Stimulated activated naive B cell treated with anti-CD40 and anti-IgM and Interleukin-4, amounts not matched to agents 10 μg/mL and 1 μg/mL and 100 μg/mL, for 72 hours (primary cell): ENCODE measurements around the gene WWP2.

ENCODE experiments used
- ATAC-seq, 2 donors: fragments of 150-1000 bp; cut with Tn5 transposase; replicated peaks; 2 replicates each; pipeline ENCODE4 v1.10.0; 2021; ENCODE audit warnings: moderate library complexity in 1 of 2
- DNase-seq: peaks from one replicate; pipeline ENCODE4 v3.0.0; 2021
- H3K27ac Mint-ChIP-seq: one replicate; pipeline ENCODE4 v1.8.0; 2022; ENCODE audit warnings: mild to moderate bottlenecking, mixed read lengths
- H3K27me3 Mint-ChIP-seq, 2 donors: one replicate each; pipeline ENCODE4 v1.8.0; 2022; ENCODE audit warnings: mixed read lengths in 2 of 2
- H3K36me3 Mint-ChIP-seq, 2 donors: one replicate each; pipeline ENCODE4 v1.8.0; 2022; ENCODE audit warnings: mixed read lengths in 2 of 2, mild to moderate bottlenecking in 1 of 2
- H3K4me1 Mint-ChIP-seq, 2 donors: one replicate each; pipeline ENCODE4 v1.8.0; 2022; ENCODE audit warnings: mixed read lengths in 2 of 2, mild to moderate bottlenecking in 1 of 2
- H3K4me3 Mint-ChIP-seq, 2 donors: one replicate each; pipeline ENCODE4 v1.8.0; 2022; ENCODE audit warnings: mild to moderate bottlenecking in 2 of 2, mixed read lengths in 2 of 2, moderate library complexity in 1 of 2
- H3K9me3 Mint-ChIP-seq, 2 donors: one replicate each; pipeline ENCODE4 v1.8.0; 2022; ENCODE audit warnings: mixed read lengths in 2 of 2, mild to moderate bottlenecking in 1 of 2

Gene WWP2

DNA sequence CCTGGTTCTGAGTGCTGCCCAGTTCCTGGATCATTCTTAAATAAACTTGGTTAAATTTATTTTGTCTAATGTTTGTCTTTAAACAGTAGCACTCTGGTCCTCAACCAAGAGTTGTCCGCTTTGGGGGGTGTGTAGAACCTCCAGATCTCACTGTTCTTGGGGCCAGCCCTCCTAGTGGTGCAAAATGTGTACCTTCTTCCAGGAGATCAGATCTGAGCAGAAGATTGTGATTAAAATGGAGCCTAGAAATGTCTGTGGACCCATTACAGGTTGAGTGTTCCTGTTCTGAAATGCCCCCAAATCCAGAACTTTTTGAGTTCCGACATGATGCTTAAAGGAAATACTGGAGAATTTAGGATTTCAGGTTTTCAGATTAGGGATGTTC lies 143.0 kb downstream of the WWP2 start:
- Mint-ChIP-seq H3K9me3 (no peaks in the 10 kb centered on the region), H3K27ac (no peak overlapping the region), H3K4me1 (no peaks in the 10 kb centered on the region), H3K27me3 (no peaks in the 10 kb centered on the region), H3K4me3 (no peak overlapping the region), H3K36me3 (peaks cover 27 to 49% of the 10 kb centered on the region in 2 donors)
- DNase-seq (no peak), ATAC-seq (no peak)

DNA sequence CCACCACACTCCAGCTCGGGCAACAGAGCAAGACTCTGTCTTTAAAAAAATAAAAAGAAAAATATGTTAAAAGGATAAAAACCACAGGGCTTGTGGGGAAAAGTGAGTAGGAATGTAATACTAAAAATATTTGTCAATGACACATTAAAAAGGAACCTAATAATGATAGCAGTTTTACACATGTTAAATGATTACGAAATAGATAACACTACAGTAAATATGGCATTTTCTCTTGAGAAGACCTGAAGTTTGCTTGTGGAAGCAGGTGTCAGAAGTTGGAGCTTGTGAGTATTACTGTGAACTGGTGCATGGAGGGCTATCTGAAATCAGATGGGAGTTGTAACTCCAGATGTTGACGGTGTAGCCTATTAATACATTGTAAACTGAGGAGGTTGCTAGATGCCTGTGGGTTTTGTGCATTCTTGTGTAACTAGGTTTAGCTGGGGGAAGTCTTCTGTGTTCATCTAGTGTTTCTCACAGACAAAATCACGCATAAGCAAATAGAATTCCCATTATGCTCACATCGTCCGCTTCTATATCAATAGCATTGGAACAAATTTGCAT lies 144.8 kb downstream of the WWP2 start:
- H3K4me3 Mint-ChIP-seq: no peak overlapping the region
- H3K4me1 Mint-ChIP-seq: peaks cover 0 to 3% of the 10 kb centered on the region in 2 donors
- H3K36me3 Mint-ChIP-seq: peaks cover 27 to 47% of the 10 kb centered on the region in 2 donors
- DNase-seq: no peak
- no peaks in the 10 kb centered on the region for H3K27me3 Mint-ChIP-seq
- no peaks in the 10 kb centered on the region for H3K9me3 Mint-ChIP-seq
- no peak overlapping the region for H3K27ac Mint-ChIP-seq
- no peak for ATAC-seq

DNA sequence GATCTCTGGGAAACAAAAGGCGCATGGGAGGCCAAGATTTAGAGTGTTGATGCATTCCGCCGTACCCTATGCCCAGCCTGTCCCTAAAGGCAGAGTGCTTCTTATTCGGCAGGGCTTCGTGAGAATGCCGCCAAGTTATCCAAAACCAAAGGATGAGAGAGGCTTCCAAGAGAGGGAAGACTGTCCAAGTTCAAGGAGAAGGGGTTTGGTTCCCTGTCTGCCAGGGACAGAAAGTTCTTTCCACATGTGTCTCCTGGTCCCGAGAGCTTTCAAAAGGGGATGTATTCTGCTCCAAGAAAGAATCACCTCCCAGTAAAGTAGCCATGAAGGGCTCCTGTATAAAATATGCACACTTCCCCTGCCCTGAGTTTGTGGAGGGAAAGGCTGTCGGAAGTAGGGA lies 146.9 kb downstream of the WWP2 start:
- H3K27me3 Mint-ChIP-seq: no peaks in the 10 kb centered on the region
- DNase-seq (no peak), ATAC-seq (no peak)
- peaks cover 0 to 3% of the 10 kb centered on the region in 2 donors for H3K4me1 Mint-ChIP-seq
- H3K27ac Mint-ChIP-seq: no peak overlapping the region
- no peaks in the 10 kb centered on the region for H3K9me3 Mint-ChIP-seq
- peaks cover 20 to 47% of the 10 kb centered on the region in 2 donors for H3K36me3 Mint-ChIP-seq
- no peak overlapping the region for H3K4me3 Mint-ChIP-seq

DNA sequence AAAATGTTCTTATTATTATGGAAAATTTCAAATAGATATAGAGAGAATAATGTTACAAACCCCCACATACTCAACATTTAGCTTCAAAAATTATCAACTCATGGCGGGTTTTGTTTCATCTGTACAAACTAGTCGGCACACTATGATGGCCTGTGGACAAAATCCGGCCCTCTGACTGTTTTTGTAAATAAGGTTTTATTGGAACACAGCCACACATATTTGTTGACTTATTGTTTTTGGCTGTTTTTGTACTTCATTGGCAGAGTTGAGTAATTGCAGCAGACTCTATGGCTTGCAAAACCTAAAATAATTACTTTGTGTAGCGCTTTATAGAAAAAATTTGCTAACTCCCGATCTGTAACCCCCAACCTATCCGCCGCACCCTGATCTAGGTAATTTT lies 147.6 kb downstream of the WWP2 start:
- Mint-ChIP-seq H3K9me3 (no peaks in the 10 kb centered on the region), H3K4me3 (no peak overlapping the region), H3K36me3 (peaks cover 24 to 52% of the 10 kb centered on the region in 2 donors), H3K27ac (no peak overlapping the region), H3K4me1 (peaks cover 0 to 3% of the 10 kb centered on the region in 2 donors), H3K27me3 (no peaks in the 10 kb centered on the region)
- DNase-seq (no peak), ATAC-seq (no peak)

DNA sequence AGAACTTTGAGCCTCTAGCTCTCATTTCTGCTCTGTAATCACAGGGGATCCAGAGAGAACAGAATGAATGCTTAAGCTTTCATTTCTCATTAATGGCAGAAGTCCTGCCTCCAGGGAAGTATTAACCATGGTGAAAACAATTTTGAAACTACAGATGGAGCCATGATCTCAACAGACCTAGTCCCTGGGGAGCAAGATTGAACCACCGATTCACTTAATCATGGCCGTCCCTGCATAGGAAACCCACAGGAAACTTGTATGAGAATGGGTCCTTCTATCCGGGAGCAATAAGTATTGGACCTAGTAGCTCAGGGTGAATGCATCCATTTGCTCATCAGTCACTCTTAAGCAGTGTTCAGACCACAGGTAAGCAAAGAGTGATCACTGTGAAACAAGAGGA lies 148.8 kb downstream of the WWP2 start:
- DNase-seq (no peak), ATAC-seq (no peak)
- Mint-ChIP-seq H3K4me3 (no peak overlapping the region), H3K27ac (no peak overlapping the region), H3K27me3 (no peaks in the 10 kb centered on the region), H3K36me3 (peaks cover 24 to 51% of the 10 kb centered on the region in 2 donors), H3K4me1 (peaks cover 0 to 3% of the 10 kb centered on the region in 2 donors), H3K9me3 (no peaks in the 10 kb centered on the region)

DNA sequence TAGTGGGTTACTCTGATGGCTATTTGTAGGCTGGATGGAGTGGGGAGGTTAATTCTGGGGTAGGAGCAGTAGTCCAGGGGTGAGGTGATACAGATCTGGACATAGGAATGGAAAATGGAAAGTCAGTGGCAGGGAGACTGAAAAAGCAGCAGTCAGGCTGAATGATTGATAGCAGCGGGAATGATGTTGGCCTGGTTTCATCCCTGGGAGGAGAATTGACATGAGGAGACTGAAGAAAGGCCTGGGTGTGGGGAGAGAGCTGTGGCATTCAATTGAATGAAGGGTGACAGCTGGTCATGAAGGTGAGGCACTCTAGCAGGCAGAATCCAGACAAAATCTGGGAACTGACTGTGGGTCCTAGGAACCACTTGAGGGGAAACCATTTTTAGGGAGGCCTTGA lies 154.3 kb downstream of the WWP2 start:
- DNase-seq: no peak
- no peaks in the 10 kb centered on the region for H3K9me3 Mint-ChIP-seq
- no peak overlapping the region for H3K4me3 Mint-ChIP-seq
- H3K4me1 Mint-ChIP-seq: no peaks in the 10 kb centered on the region
- H3K36me3 Mint-ChIP-seq: peaks cover 39 to 66% of the 10 kb centered on the region in 2 donors
- no peak for ATAC-seq
- no peaks in the 10 kb centered on the region for H3K27me3 Mint-ChIP-seq
- H3K27ac Mint-ChIP-seq: no peak overlapping the region

DNA sequence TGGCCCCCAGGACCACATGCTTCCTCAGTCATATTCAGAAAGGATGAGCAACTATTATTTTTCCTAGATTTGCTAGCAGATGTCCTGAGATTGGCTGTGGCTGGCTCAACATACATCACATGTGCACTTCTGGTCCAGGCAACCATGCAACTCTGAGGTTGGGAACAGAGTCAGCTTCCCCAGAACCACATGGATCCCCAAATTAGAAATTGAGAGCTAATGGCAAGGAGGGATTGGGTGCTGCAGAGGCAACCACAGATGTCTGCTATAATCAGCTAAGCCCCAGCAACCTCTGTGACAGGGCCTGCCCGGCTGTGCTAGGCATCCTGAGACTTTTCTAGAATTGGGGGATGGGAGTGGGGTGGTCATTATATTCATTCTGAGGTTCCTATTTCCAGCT lies 155.2 kb downstream of the WWP2 start:
- Mint-ChIP-seq H3K27ac (no peak overlapping the region), H3K36me3 (peaks cover 41 to 69% of the 10 kb centered on the region in 2 donors), H3K27me3 (no peaks in the 10 kb centered on the region), H3K4me1 (no peaks in the 10 kb centered on the region), H3K4me3 (no peak overlapping the region), H3K9me3 (no peaks in the 10 kb centered on the region)
- no peak for ATAC-seq
- no peak for DNase-seq

DNA sequence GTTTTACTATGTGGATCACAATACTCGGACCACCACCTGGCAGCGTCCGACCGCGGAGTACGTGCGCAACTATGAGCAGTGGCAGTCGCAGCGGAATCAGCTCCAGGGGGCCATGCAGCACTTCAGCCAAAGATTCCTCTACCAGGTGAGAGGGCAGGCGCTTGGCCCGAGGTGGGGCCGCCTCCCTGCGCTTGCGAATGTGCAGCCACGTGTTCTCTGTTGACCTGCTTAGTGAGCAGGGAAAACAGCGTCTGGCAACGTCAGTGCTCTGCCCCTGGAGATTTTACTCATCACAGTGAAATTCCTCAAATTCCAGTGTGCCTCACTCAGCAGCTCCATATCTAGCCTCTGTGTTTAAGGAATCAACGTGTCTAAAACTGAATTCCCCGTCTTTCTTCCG lies 155.6 kb downstream of the WWP2 start:
- no peaks in the 10 kb centered on the region for H3K4me1 Mint-ChIP-seq
- no peaks in the 10 kb centered on the region for H3K27me3 Mint-ChIP-seq
- ATAC-seq (no peak), DNase-seq (no peak)
- no peak overlapping the region for H3K4me3 Mint-ChIP-seq
- H3K36me3 Mint-ChIP-seq: peaks cover 43 to 68% of the 10 kb centered on the region in 2 donors
- no peak overlapping the region for H3K27ac Mint-ChIP-seq
- H3K9me3 Mint-ChIP-seq: no peaks in the 10 kb centered on the region

DNA sequence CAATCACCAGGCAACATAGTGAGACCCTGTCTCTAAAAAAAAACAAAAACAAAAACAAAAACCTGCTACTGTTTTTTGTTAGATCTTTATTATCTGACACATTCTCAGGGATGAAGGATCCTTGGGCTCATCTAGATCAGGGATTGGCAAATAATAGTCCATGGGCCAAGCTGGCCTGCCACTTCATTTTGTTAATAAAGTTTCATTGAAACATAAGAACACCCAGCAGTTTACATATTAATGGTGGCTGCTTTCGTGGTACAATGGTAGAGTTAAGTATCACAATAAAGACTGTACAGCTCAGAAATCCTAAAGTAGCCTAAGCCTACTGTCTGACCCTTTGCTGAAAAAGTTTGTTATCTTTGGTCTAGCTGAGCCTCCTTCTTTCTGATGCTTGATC lies 156.1 kb downstream of the WWP2 start:
- DNase-seq: no peak
- no peaks in the 10 kb centered on the region for H3K27me3 Mint-ChIP-seq
- peaks cover 43 to 68% of the 10 kb centered on the region in 2 donors for H3K36me3 Mint-ChIP-seq
- no peak overlapping the region for H3K4me3 Mint-ChIP-seq
- H3K27ac Mint-ChIP-seq: peak overlapping the region; percentile 25
- H3K9me3 Mint-ChIP-seq: no peaks in the 10 kb centered on the region
- no peak for ATAC-seq
- no peaks in the 10 kb centered on the region for H3K4me1 Mint-ChIP-seq

DNA sequence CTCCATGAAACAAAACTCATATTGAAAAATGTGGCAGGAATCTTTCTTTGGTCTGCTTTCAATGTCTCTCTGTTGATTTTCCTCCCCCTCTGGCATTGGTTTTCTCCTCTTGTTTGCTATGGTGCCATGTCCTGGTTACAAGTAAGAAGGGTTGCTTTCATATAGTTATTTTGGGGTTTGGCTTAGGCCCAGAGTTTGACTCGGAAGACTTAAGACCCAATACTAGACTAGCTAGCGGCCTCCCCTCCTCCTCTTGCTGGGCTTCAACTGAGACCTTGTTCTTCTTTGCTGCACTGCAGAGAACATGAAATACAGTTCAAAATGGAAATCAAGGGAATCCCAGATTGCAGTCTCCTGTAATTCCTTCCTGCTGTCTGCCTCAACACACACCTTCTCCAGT lies 159.0 kb downstream of the WWP2 start:
- no peaks in the 10 kb centered on the region for H3K9me3 Mint-ChIP-seq
- H3K4me3 Mint-ChIP-seq: no peak overlapping the region
- H3K36me3 Mint-ChIP-seq: peaks cover 45 to 64% of the 10 kb centered on the region in 2 donors
- no peaks in the 10 kb centered on the region for H3K27me3 Mint-ChIP-seq
- ATAC-seq (no peak), DNase-seq (no peak)
- no peaks in the 10 kb centered on the region for H3K4me1 Mint-ChIP-seq
- H3K27ac Mint-ChIP-seq: peak overlapping the region; percentile 0

DNA sequence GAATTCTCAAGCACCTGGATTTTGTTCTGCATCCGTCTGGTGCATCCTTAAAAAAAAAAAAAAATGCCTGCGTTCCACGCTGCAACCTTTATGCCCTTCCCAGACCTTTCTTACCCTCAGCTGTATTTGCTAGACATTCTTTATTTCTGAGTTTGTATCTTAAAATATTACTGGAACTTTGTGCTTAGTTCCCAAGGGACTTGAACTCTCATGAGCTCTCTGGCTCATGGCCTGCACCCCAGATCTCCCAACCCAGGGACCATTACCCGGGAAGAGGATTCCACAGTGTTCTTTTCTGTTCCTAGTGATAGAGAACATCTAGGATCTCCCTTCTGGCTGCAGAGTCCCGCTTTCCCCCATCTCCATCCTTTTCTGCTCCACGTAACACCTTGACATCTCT lies 160.1 kb downstream of the WWP2 start:
- Mint-ChIP-seq H3K27me3 (no peaks in the 10 kb centered on the region), H3K36me3 (peaks cover 47 to 63% of the 10 kb centered on the region in 2 donors), H3K4me3 (no peak overlapping the region), H3K27ac (no peak overlapping the region), H3K9me3 (no peaks in the 10 kb centered on the region), H3K4me1 (peaks cover 0 to 6% of the 10 kb centered on the region in 2 donors)
- DNase-seq (no peak), ATAC-seq (no peak)

DNA sequence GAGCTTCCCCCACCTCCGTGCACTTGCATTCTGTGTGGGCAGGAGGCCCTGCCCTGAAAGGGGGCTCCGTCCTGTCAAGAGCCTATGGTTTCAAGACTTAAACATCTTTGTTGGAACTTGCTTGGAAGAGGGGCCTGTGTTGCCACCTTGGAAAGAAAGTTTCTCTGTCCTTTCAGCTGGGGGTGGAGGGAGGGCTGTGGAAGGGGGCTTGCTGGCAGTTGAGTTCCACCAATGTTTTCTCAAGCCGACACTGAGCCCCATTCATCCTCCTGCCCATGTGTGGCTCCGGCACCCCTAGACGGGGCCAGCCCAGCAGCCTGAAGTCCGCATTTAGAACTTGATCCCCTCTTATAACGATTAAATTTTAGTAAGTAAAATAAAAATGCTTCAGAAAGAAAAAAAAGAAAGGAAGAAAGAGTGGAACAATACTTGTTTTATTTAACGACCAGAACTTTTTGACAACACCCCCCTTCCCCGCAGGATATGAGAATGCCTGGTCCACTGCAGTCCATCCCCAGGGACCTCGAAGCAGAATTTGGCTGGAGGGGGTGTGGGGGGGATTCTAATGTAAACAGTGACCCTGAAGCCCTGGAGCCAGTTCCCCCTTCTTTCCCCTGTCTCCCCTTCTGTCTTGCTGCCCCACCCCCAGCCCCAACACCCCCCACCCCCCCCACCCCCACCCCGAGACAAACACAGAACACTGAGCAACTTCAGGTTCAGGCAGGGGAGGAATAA lies 162.1 kb downstream of the WWP2 start:
- H3K9me3 Mint-ChIP-seq: no peaks in the 10 kb centered on the region
- peaks cover 34 to 44% of the 10 kb centered on the region in 2 donors for H3K36me3 Mint-ChIP-seq
- ATAC-seq (no peak), DNase-seq (no peak)
- H3K4me1 Mint-ChIP-seq: peaks cover 0 to 7% of the 10 kb centered on the region in 2 donors
- H3K27ac Mint-ChIP-seq: no peak overlapping the region
- H3K27me3 Mint-ChIP-seq: no peaks in the 10 kb centered on the region
- no peak overlapping the region for H3K4me3 Mint-ChIP-seq

DNA sequence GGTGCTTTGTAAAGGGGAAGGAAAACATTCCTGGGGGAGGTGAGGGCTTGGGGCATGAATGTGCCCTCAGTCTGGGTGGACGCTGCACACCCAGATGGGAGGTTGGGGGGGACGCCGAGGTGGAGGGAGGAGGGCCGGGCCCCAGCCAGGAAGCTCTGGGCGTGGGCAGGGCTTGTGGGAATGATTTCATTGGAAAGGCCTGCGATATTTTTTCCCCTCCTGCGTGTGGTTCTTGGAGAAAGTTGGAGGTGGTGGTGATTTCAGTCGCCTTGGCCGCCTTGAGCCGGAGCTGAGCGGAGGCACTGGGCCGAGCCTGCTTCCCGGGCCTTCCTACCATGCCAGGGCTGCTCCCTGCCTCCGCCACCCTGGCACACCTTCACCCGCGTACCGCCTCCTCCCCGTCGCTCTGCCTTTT lies 162.7 kb downstream of the WWP2 start:
- ATAC-seq (no peak), DNase-seq (no peak)
- Mint-ChIP-seq H3K36me3 (peaks cover 35 to 43% of the 10 kb centered on the region in 2 donors), H3K27ac (no peak overlapping the region), H3K4me3 (no peak overlapping the region), H3K4me1 (peaks cover 0 to 7% of the 10 kb centered on the region in 2 donors), H3K27me3 (no peaks in the 10 kb centered on the region), H3K9me3 (no peaks in the 10 kb centered on the region)

DNA sequence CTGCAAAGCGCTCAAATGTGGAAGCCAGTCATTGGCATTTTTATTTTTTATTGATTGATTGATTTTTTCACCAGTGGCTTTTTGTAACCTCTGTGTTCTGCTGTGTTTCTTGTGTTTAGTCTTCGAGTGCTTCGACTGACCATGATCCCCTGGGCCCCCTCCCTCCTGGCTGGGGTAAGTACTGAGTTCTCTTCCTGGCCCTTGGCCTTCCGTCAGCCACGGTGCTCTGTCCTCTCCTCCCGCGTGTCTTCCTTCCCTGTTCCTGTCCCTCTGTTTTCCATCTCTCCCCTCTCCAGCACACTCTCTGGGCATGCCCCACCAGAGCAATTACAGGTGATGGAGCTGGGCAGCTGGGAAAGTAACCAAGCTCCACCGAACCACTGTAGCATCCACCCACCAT lies 163.2 kb downstream of the WWP2 start:
- Mint-ChIP-seq H3K9me3 (no peaks in the 10 kb centered on the region), H3K4me1 (peaks cover 0 to 7% of the 10 kb centered on the region in 2 donors), H3K36me3 (peaks cover 40 to 43% of the 10 kb centered on the region in 2 donors), H3K4me3 (no peak overlapping the region), H3K27ac (peak overlapping the region; percentile 74), H3K27me3 (no peaks in the 10 kb centered on the region)
- DNase-seq: no peak
- no peak for ATAC-seq

DNA sequence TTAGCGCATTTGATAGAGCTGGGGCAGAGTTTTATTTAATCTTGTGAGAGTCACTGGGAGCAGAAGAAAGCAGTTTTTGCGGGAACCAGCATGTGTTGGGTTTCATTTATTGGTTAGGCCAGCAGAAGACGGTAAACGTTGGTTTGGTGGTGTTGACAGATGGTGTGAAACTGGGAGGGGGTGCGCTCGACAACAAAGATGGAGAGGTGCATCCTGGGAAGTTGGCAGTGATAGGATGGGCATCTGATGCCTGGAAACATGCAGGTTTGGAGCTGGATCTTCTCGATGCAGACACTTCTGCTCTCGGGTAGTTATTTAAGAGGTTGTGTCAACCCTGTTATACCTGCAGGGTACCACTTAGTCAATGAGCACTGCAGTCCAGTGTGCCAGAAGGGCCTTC lies 164.1 kb downstream of the WWP2 start:
- Mint-ChIP-seq H3K27ac (no peak overlapping the region), H3K9me3 (no peaks in the 10 kb centered on the region), H3K36me3 (peaks cover 41 to 44% of the 10 kb centered on the region in 2 donors), H3K27me3 (no peaks in the 10 kb centered on the region), H3K4me3 (no peak overlapping the region), H3K4me1 (peaks cover 0 to 7% of the 10 kb centered on the region in 2 donors)
- no peak for DNase-seq
- no peak for ATAC-seq
